ENCODE results near the gene PNPLA6.

PNPLA6 gene

GRCh38 chr19:7535047-7535997, at the start of gene PNPLA6:
Gene PNPLA6, plus strand, starts transcription at chr19:7535717. Its CDS starts 72 bp downstream, at chr19:7535789.
- H3K9me3 Mint-ChIP-seq = no peaks in the 10 kb centered on the region
- peaks cover 20% of the 10 kb centered on the region for H3K36me3 Mint-ChIP-seq (ENCODE audit: low read depth)

GRCh38 chr19:7486923-7487322, 48.6 kb upstream of the PNPLA6 start:
- H3K27ac Mint-ChIP-seq = no peak overlapping the region
- H3K9me3 Mint-ChIP-seq = no peaks in the 10 kb centered on the region
- no peaks in the 10 kb centered on the region for H3K36me3 Mint-ChIP-seq (ENCODE audit: low read depth)
- peaks cover 33% of the 10 kb centered on the region for H3K4me1 Mint-ChIP-seq (ENCODE audit: low read depth)
- no peak overlapping the region for H3K4me3 Mint-ChIP-seq
- H3K27me3 Mint-ChIP-seq = no peaks in the 10 kb centered on the region

More at GRCh38 chr19:7535047-7535997, at the start of gene PNPLA6:
- Mint-ChIP-seq H3K27me3 (no peaks in the 10 kb centered on the region), H3K4me3 (peak within 1 kb of the TSS; percentile 94), H3K27ac (peak within 1 kb of the TSS; percentile 87), H3K4me1 (ENCODE audit: low read depth) (peaks cover 23% of the 10 kb centered on the region)

GRCh38 chr19:7488736-7489353, 46.7 kb upstream of the PNPLA6 start, which contains the start of gene PEX11G:
Gene PEX11G, minus strand, starts transcription at chr19:7489035. Its CDS starts 25 bp downstream, at chr19:7489010.
- Mint-ChIP-seq H3K36me3 (ENCODE audit: low read depth) (no peaks in the 10 kb centered on the region), H3K27ac (peak within 1 kb of the TSS; percentile 83), H3K9me3 (no peaks in the 10 kb centered on the region), H3K4me1 (ENCODE audit: low read depth) (peaks cover 42% of the 10 kb centered on the region), H3K27me3 (no peaks in the 10 kb centered on the region), H3K4me3 (peak within 1 kb of the TSS; percentile 84)

GRCh38 chr19:7489609-7490044, 45.9 kb upstream of the PNPLA6 start:
- H3K4me3 Mint-ChIP-seq = peak overlapping the region; percentile 84
- peak overlapping the region; percentile 83 for H3K27ac Mint-ChIP-seq
- no peaks in the 10 kb centered on the region for H3K9me3 Mint-ChIP-seq
- no peaks in the 10 kb centered on the region for H3K27me3 Mint-ChIP-seq
- no peaks in the 10 kb centered on the region for H3K36me3 Mint-ChIP-seq (ENCODE audit: low read depth)
- peaks cover 42% of the 10 kb centered on the region for H3K4me1 Mint-ChIP-seq (ENCODE audit: low read depth)

GRCh38 chr19:7492142-7492541, 43.4 kb upstream of the PNPLA6 start:
- Mint-ChIP-seq H3K27ac (peak overlapping the region; percentile 85), H3K4me3 (peak overlapping the region; percentile 50), H3K9me3 (no peaks in the 10 kb centered on the region), H3K36me3 (ENCODE audit: low read depth) (no peaks in the 10 kb centered on the region), H3K4me1 (ENCODE audit: low read depth) (peaks cover 42% of the 10 kb centered on the region), H3K27me3 (peaks cover 9% of the 10 kb centered on the region)

GRCh38 chr19:7492558-7492957, 43.0 kb upstream of the PNPLA6 start:
- Mint-ChIP-seq H3K27me3 (peaks cover 11% of the 10 kb centered on the region), H3K36me3 (ENCODE audit: low read depth) (no peaks in the 10 kb centered on the region), H3K4me1 (ENCODE audit: low read depth) (peaks cover 42% of the 10 kb centered on the region), H3K9me3 (no peaks in the 10 kb centered on the region), H3K27ac (peak overlapping the region; percentile 85), H3K4me3 (peak overlapping the region; percentile 1)

- H3K36me3 Mint-ChIP-seq (ENCODE audit: low read depth) = no peaks in the 10 kb centered on the region
- H3K4me3 Mint-ChIP-seq = no peak overlapping the region
- H3K4me1 Mint-ChIP-seq (ENCODE audit: low read depth) = peaks cover 36% of the 10 kb centered on the region
- H3K9me3 Mint-ChIP-seq = no peaks in the 10 kb centered on the region
- H3K27me3 Mint-ChIP-seq = peaks cover 24% of the 10 kb centered on the region
- no peak overlapping the region for H3K27ac Mint-ChIP-seq
Measured at GRCh38 chr19:7494416-7495098, 41.0 kb upstream of the PNPLA6 start.

- peaks cover 44% of the 10 kb centered on the region for H3K27me3 Mint-ChIP-seq
- no peak overlapping the region for H3K27ac Mint-ChIP-seq
- no peak overlapping the region for H3K4me3 Mint-ChIP-seq
- H3K4me1 Mint-ChIP-seq (ENCODE audit: low read depth) = peaks cover 14% of the 10 kb centered on the region
- no peaks in the 10 kb centered on the region for H3K36me3 Mint-ChIP-seq (ENCODE audit: low read depth)
- no peaks in the 10 kb centered on the region for H3K9me3 Mint-ChIP-seq
Measured at GRCh38 chr19:7497292-7497691, 38.2 kb upstream of the PNPLA6 start.

GRCh38 chr19:7500811-7501450, 34.6 kb upstream of the PNPLA6 start:
- H3K4me3 Mint-ChIP-seq = peak overlapping the region; percentile 55
- no peaks in the 10 kb centered on the region for H3K9me3 Mint-ChIP-seq
- peaks cover 61% of the 10 kb centered on the region for H3K27me3 Mint-ChIP-seq

GRCh38 chr19:7502552-7502951, 33.0 kb upstream of the PNPLA6 start:
- Mint-ChIP-seq H3K4me1 (ENCODE audit: low read depth) (peaks cover 12% of the 10 kb centered on the region), H3K36me3 (ENCODE audit: low read depth) (no peaks in the 10 kb centered on the region), H3K27ac (no peak overlapping the region), H3K9me3 (no peaks in the 10 kb centered on the region), H3K27me3 (peaks cover 62% of the 10 kb centered on the region), H3K4me3 (no peak overlapping the region)

More at GRCh38 chr19:7500811-7501450, 34.6 kb upstream of the PNPLA6 start:
- peaks cover 9% of the 10 kb centered on the region for H3K4me1 Mint-ChIP-seq (ENCODE audit: low read depth)
- no peak overlapping the region for H3K27ac Mint-ChIP-seq
- H3K36me3 Mint-ChIP-seq (ENCODE audit: low read depth) = no peaks in the 10 kb centered on the region

- Mint-ChIP-seq H3K27ac (no peak overlapping the region), H3K9me3 (no peaks in the 10 kb centered on the region), H3K4me3 (no peak overlapping the region), H3K4me1 (ENCODE audit: low read depth) (peaks cover 12% of the 10 kb centered on the region), H3K36me3 (ENCODE audit: low read depth) (no peaks in the 10 kb centered on the region), H3K27me3 (peaks cover 53% of the 10 kb centered on the region)
Measured at GRCh38 chr19:7504684-7505083, 30.8 kb upstream of the PNPLA6 start.

- Mint-ChIP-seq H3K27me3 (peaks cover 48% of the 10 kb centered on the region), H3K9me3 (no peaks in the 10 kb centered on the region), H3K4me3 (no peak overlapping the region), H3K27ac (no peak overlapping the region), H3K4me1 (ENCODE audit: low read depth) (peaks cover 12% of the 10 kb centered on the region), H3K36me3 (ENCODE audit: low read depth) (no peaks in the 10 kb centered on the region)
Measured at GRCh38 chr19:7505288-7505681, 30.2 kb upstream of the PNPLA6 start.

- Mint-ChIP-seq H3K4me3 (no peak overlapping the region), H3K36me3 (ENCODE audit: low read depth) (no peaks in the 10 kb centered on the region), H3K4me1 (ENCODE audit: low read depth) (peaks cover 12% of the 10 kb centered on the region), H3K27ac (no peak overlapping the region), H3K9me3 (no peaks in the 10 kb centered on the region), H3K27me3 (peaks cover 48% of the 10 kb centered on the region)
Measured at GRCh38 chr19:7505682-7506384, 29.7 kb upstream of the PNPLA6 start.
